ENCODE results near the gene SNUPN. TPM values are rescaled to one million over a fixed set of nuclear protein-coding genes. Genes with fewer than 3 reads are reported as not detected.

Gene SNUPN
- total and polyA plus RNA-seq, 2 of the 8 experiments (the other 6 are each of a cell fraction or from before 2014, with no cell fraction given): 13.3 to 28.2 TPM

GRCh38 chr15:75651810-75652543, 26.5 kb upstream of the SNUPN start (continued):
- TF ChIP-seq SP1 (IDR thresholded peaks at IDR 0.05; ENCODE audit: low read depth, low read length) (no peak), ATF3 (IDR thresholded peaks at IDR 0.05; ENCODE audit: insufficient read depth, low read depth, low read length) (no peak), CTBP2 (IDR thresholded peaks at IDR 0.05; ENCODE audit: borderline replicate concordance, insufficient read depth, insufficient read length, low read length) (no peak)

All from H1 (cell line).